GM12878 (cell line): Measurements from ENCODE around the gene RNF44. TPM values are rescaled to one million over a fixed set of nuclear protein-coding genes. Genes with fewer than 3 reads are reported as not detected.

Experiments used
- ATAC-seq: fragments of 200-7000 bp; cut with Tn5 transposase; 3 replicates; pipeline ENCODE4 v1.9.1; 2020; ENCODE audit warnings: mild to moderate bottlenecking, moderate library complexity
- BruUV-seq: library from RNA; stranded (reverse); fragments of 400-500 nt; replicated peaks from 2 replicates; lab custom pipeline; 2021; lab: Mats Ljungman, UMichigan
- CTCF ChIA-PET: fragments of 300-600 bp; sonication (Branson Sonifier 250); formaldehyde crosslinking; extraction: SDS; loops from one replicate; lab custom pipeline; 2021; ENCODE audit warnings: inconsistent platforms; lab: Yijun Ruan, JAX
- POLR2A ChIA-PET: fragments of 350-600 bp; formaldehyde crosslinking; extraction: SDS; loops from one replicate; lab custom pipeline; 2021; ENCODE audit warnings: inconsistent platforms; lab: Charles Lee
- RAD21 ChIA-PET: fragments of 300-600 bp; sonication (Branson Sonifier 250); formaldehyde crosslinking; loops from one replicate; lab custom pipeline; 2023; ENCODE audit warnings: antibody characterized with exemption; ENCODE audit not compliant: unreplicated experiment; lab: Charles Lee
- SMC1A ChIA-PET: fragments of 300-600 bp; sonication (Branson Sonifier 250); formaldehyde crosslinking; loops from one replicate; lab custom pipeline; 2023; ENCODE audit not compliant: unreplicated experiment, uncharacterized antibody; lab: Charles Lee
- DNase-seq: peaks from one replicate; pipeline ENCODE4 v3.0.0-alpha.2; 2011; ENCODE audit warnings: low read depth, low spot score
- FAIRE-seq: peaks from 3 replicates; lab custom pipeline; 2011; peaks lifted over from hg19 to GRCh38; lab: Jason Lieb, UNC
- H2AFZ ChIP-seq: 2 replicates; pipeline ENCODE4 v1.6.0; 2011; ENCODE audit warnings: low read depth, low read length, control low read depth; ENCODE audit not compliant: control insufficient read depth
- H3K27ac ChIP-seq: 2 replicates; pipeline ENCODE4 v1.5.1; 2011; ENCODE audit warnings: control low read depth; ENCODE audit not compliant: control insufficient read depth, insufficient read depth
- H3K27me3 ChIP-seq, 2 experiments: replicated peaks in 1 of 2; 2 replicates each; pipeline versions ENCODE4 v1.6.0 to v1.6.1; 2011; ENCODE audit warnings: low read length in 1 of 2; ENCODE audit not compliant: control insufficient read depth in 2 of 2, insufficient read depth in 2 of 2
- H3K36me3 ChIP-seq, 2 experiments: 2 replicates each; pipeline ENCODE4 v1.5.1; 2011; ENCODE audit warnings: low read length in 1 of 2; ENCODE audit not compliant: control insufficient read depth in 2 of 2, insufficient read depth in 2 of 2
- H3K4me1 ChIP-seq: 2 replicates; pipeline ENCODE4 v1.6.1; 2011; ENCODE audit warnings: mild to moderate bottlenecking, low read length, moderate library complexity, mixed read lengths; ENCODE audit not compliant: control insufficient read depth, insufficient read depth
- H3K4me2 ChIP-seq: 2 replicates; pipeline ENCODE4 v1.6.0; 2011; ENCODE audit warnings: control low read depth; ENCODE audit not compliant: control insufficient read depth, insufficient read depth
- H3K4me3 ChIP-seq: fragments of 200-600 bp; sonication (generic); 2 replicates; pipeline ENCODE4 v1.5.1; 2016
- H3K79me2 ChIP-seq: 2 replicates; pipeline ENCODE4 v1.6.0; 2011; ENCODE audit warnings: low read length; ENCODE audit not compliant: control insufficient read depth, insufficient read depth
- H3K9ac ChIP-seq: 2 replicates; pipeline ENCODE4 v1.8.0; 2011; ENCODE audit warnings: low read length, control low read depth, mixed read lengths; ENCODE audit not compliant: control insufficient read depth, insufficient read depth
- H3K9me3 ChIP-seq: replicated peaks from 3 replicates; pipeline ENCODE4 v1.5.1; 2011; ENCODE audit warnings: mild to moderate bottlenecking, low read length; ENCODE audit not compliant: control insufficient read depth, insufficient read depth
- H4K20me1 ChIP-seq: 2 replicates; pipeline ENCODE4 v1.6.0; 2011; ENCODE audit not compliant: control insufficient read depth, insufficient read depth
- IKZF2 ChIP-seq, 2 experiments: fragments of 450-650 bp; IDR thresholded peaks; 2 replicates each; pipeline ENCODE4 v1.6.1; 2017; ENCODE audit warnings: mild to moderate bottlenecking in 2 of 2, moderate library complexity in 2 of 2
- NFYA ChIP-seq: IDR thresholded peaks from 2 replicates; pipeline ENCODE4 v1.6.1; 2011; ENCODE audit warnings: low read depth, mild to moderate bottlenecking, low read length, improper control_type of control experiment, borderline replicate concordance
- RCOR1 ChIP-seq: conservative IDR thresholded peaks from 2 replicates; pipeline ENCODE4 v1.6.1; 2012; ENCODE audit warnings: low read depth, low read length, improper control_type of control experiment
- RFX5 ChIP-seq: IDR thresholded peaks from 2 replicates; pipeline ENCODE4 v1.6.1; 2011; ENCODE audit warnings: low read depth, low read length, improper control_type of control experiment
- SKIL ChIP-seq: fragments of 450-650 bp; IDR thresholded peaks from 2 replicates; pipeline ENCODE4 v1.6.1; 2017; ENCODE audit warnings: mild to moderate bottlenecking, low read depth, inconsistent platforms; ENCODE audit not compliant: poor library complexity, severe bottlenecking
- TCF7 ChIP-seq: IDR thresholded peaks from 2 replicates; pipeline ENCODE4 v1.6.1; 2014; ENCODE audit warnings: antibody characterized with exemption, borderline replicate concordance
- ZBTB40 ChIP-seq: fragments of 450-650 bp; IDR thresholded peaks from 2 replicates; pipeline ENCODE4 v1.6.1; 2016; ENCODE audit warnings: mild to moderate bottlenecking, moderate library complexity, borderline replicate concordance
- ZNF207 ChIP-seq: fragments of 450-650 bp; IDR thresholded peaks from 2 replicates; pipeline ENCODE4 v1.6.1; 2014; ENCODE audit warnings: antibody characterized with exemption, mild to moderate bottlenecking, borderline replicate concordance
- WGBS: methylation state at CpG from one replicate; pipeline ENCODE4 v1.1.6; 2016; ENCODE audit warnings: low lambda C conversion rate; ENCODE audit not compliant: insufficient replicate concordance, insufficient coverage; ENCODE audit errors: missing lambda C conversion rate; 5-methylcytosine and 5-hydroxymethylcytosine counted together
- in situ Hi-C: fragments of 300-500 bp; cut with MboI; formaldehyde crosslinking; loops from 9 replicates; pipeline ENCODE4 v1.14.3; 2018; ENCODE audit warnings: mixed read lengths
- intact Hi-C: fragments of 100-400 bp; cut with micrococcal nuclease; formaldehyde crosslinking; loops from one replicate; pipeline ENCODE4 v1.14.2; 2022; ENCODE audit not compliant: unreplicated experiment
- polyA plus RNA-seq, 11 experiments: library from polyadenylated mRNA; depleted of rRNA in 4 of 11; unstranded in 6 of 11; stranded (reverse) in 5 of 11; fragments of >200 nt; fragmentation: Nextera tagmentation in 4 of 11; fragmentation: Illumina TruSeq in 1 of 11; extraction: Ambion mirVana in 4 of 11; extraction: Trizol in 1 of 11; gene quantifications; 1 replicate in 1 of 11; 2 replicates in 10 of 11; pipeline versions ENCODE4 v1.2.1 to v1.2.3, GENCODE V29; 2011 to 2016; ENCODE audit warnings: inconsistent platforms in 2 of 11, missing spikeins in 2 of 11, low read depth in 1 of 11
- total RNA-seq, 4 experiments: library from RNA; depleted of rRNA in 3 of 4; stranded (reverse); fragments of >200 nt in 3 of 4; fragmentation: Illumina TruSeq in 1 of 4; extraction: Trizol in 1 of 4; gene quantifications; 2 replicates each; pipeline versions ENCODE4 v1.2.1 to v1.2.3, GENCODE V29; 2013 to 2021

The RNF44 gene
- total and polyA plus RNA-seq, 10 of the 15 experiments (the other 5 are each of a cell fraction or from before 2014, with no cell fraction given), result 1.7 to 51.9 (median 7.9) TPM

- Histone ChIP-seq H3K4me2 (no peak overlapping the region), H3K27ac (no peak overlapping the region), H3K27me3 (peaks cover 0 to 1% of the 10 kb centered on the region in 2 experiments; a peak in 1 of 4 replicates), H3K9me3 (no peaks in the 10 kb centered on the region), H3K36me3 (no peaks in the 10 kb centered on the region), H3K4me3 (no peak overlapping the region), H3K4me1 (no peaks in the 10 kb centered on the region), H4K20me1 (no peaks in the 10 kb centered on the region), H3K9ac (no peak overlapping the region), H2AFZ (no peak overlapping the region)
- ChIA-PET RAD21 (no interaction called here), SMC1A (no interaction called here), POLR2A (no interaction called here), CTCF (no interaction called here)
- in situ Hi-C loops, result no loop called here
- ATAC-seq (no peak), DNase-seq (no peak)
- WGBS, result 54% methylated on average over 18 of the region's 18 CpGs
- TF ChIP-seq TCF7, result no peak
- TF ChIP-seq RCOR1, result no peak
- TF ChIP-seq RFX5, result no peak
- TF ChIP-seq IKZF2 (IDR thresholded peaks at IDR 0.05), result no peak
- TF ChIP-seq SKIL, result no peak
- TF ChIP-seq NFYA, result no peak
- TF ChIP-seq ZNF207, result no peak
- no peak for TF ChIP-seq ZBTB40
- TF ChIP-seq, all 136 proteins: peak for 0
- H3K79me2 ChIP-seq, result no peaks in the 10 kb centered on the region
- no TSS peak for BruUV-seq
- intact Hi-C loops, result no loop called here
- no peak for FAIRE-seq
Observed at GRCh38 chr5:176568657-176569056, 31.5 kb upstream of the RNF44 start.
